Neuronal stem cell (in vitro differentiated cells): Measurements from ENCODE around the gene SMYD3.

ENCODE experiments used
- DNase-seq: peaks from one replicate; pipeline ENCODE4 v3.0.0-alpha.2; 2013; ENCODE audit warnings: low spot score
- H2AFZ ChIP-seq: one replicate; pipeline ENCODE4 v1.6.1; 2013; ENCODE audit warnings: mild to moderate bottlenecking, low read length, inconsistent platforms
- H2AK5ac ChIP-seq: 2 replicates; pipeline ENCODE4 v1.6.1; 2013; ENCODE audit warnings: low read depth, mild to moderate bottlenecking, inconsistent platforms, low read length, moderate library complexity, mixed read lengths
- H2BK120ac ChIP-seq: 2 replicates; pipeline ENCODE4 v1.6.1; 2013; ENCODE audit warnings: low read depth, mild to moderate bottlenecking, inconsistent platforms, low read length, moderate library complexity, mixed read lengths
- H2BK12ac ChIP-seq: one replicate; pipeline ENCODE4 v1.6.1; 2013; ENCODE audit warnings: low read length, inconsistent platforms
- H2BK15ac ChIP-seq: 2 replicates; pipeline ENCODE4 v1.6.1; 2013; ENCODE audit warnings: mild to moderate bottlenecking, low read length, inconsistent platforms, mixed read lengths
- H2BK5ac ChIP-seq: one replicate; pipeline ENCODE4 v1.6.1; 2013; ENCODE audit warnings: inconsistent platforms, mild to moderate bottlenecking, low read length, moderate library complexity
- H3K14ac ChIP-seq: one replicate; pipeline ENCODE4 v1.6.1; 2013; ENCODE audit warnings: low read length, inconsistent platforms
- H3K18ac ChIP-seq: 2 replicates; pipeline ENCODE4 v1.6.1; 2013; ENCODE audit warnings: low read length, inconsistent platforms
- H3K23ac ChIP-seq: 2 replicates; pipeline ENCODE4 v1.6.1; 2013; ENCODE audit warnings: low read depth, mild to moderate bottlenecking, mixed read lengths, low read length, inconsistent platforms; ENCODE audit not compliant: poor library complexity
- H3K27ac ChIP-seq: replicated peaks from 3 replicates; pipeline ENCODE4 v1.5.1; 2013; ENCODE audit warnings: low read length, inconsistent platforms
- H3K27me3 ChIP-seq, 3 experiments: 2 replicates each; pipeline ENCODE4 v1.6.1; 2013; ENCODE audit warnings: low read length in 3 of 3, mild to moderate bottlenecking in 2 of 3, inconsistent platforms in 1 of 3, low read depth in 1 of 3, mixed read lengths in 1 of 3, moderate library complexity in 1 of 3; ENCODE audit not compliant: control insufficient read depth in 3 of 3, insufficient read depth in 3 of 3
- H3K36me3 ChIP-seq, 2 donors: replicated peaks in 1 of 2; 2 replicates each; pipeline ENCODE4 v1.6.1; 2013; ENCODE audit warnings: low read length in 2 of 2; ENCODE audit not compliant: control insufficient read depth in 2 of 2, insufficient read depth in 2 of 2
- H3K4ac ChIP-seq: 2 replicates; pipeline ENCODE4 v1.6.1; 2013; ENCODE audit warnings: inconsistent platforms, mild to moderate bottlenecking, low read length, moderate library complexity
- H3K4me1 ChIP-seq, 2 donors: 1 replicate in 1 of 2; 2 replicates in 1 of 2; pipeline ENCODE4 v1.6.1; 2013; ENCODE audit warnings: low read length in 2 of 2, low read depth in 1 of 2; ENCODE audit not compliant: control insufficient read depth in 2 of 2, insufficient read depth in 1 of 2
- H3K4me2 ChIP-seq: one replicate; pipeline ENCODE4 v1.6.1; 2013; ENCODE audit warnings: mild to moderate bottlenecking, low read length, inconsistent platforms; ENCODE audit not compliant: insufficient read depth, poor library complexity, severe bottlenecking
- H3K4me3 ChIP-seq, 2 donors: 2 replicates each; pipeline ENCODE4 v1.5.1; 2013; ENCODE audit warnings: low read length in 2 of 2, mild to moderate bottlenecking in 2 of 2, inconsistent platforms in 1 of 2, moderate library complexity in 1 of 2
- H3K79me1 ChIP-seq: one replicate; pipeline ENCODE4 v1.6.1; 2013; ENCODE audit warnings: low read depth, mild to moderate bottlenecking, inconsistent platforms, low read length, moderate library complexity
- H3K9ac ChIP-seq: one replicate; pipeline ENCODE4 v1.6.1; 2013; ENCODE audit warnings: mild to moderate bottlenecking, low read depth, low read length, inconsistent platforms; ENCODE audit not compliant: poor library complexity
- H3K9me3 ChIP-seq, 2 donors: replicated peaks in 1 of 2; 2 replicates each; pipeline versions ENCODE3 to v1.6.1; 2013; ENCODE audit warnings: low read length in 2 of 2, mild to moderate bottlenecking in 2 of 2, inconsistent platforms in 1 of 2, low read depth in 1 of 2, mixed read lengths in 1 of 2, moderate library complexity in 1 of 2; ENCODE audit not compliant: control insufficient read depth in 2 of 2, insufficient read depth in 1 of 2
- H4K8ac ChIP-seq: one replicate; pipeline ENCODE4 v1.6.1; 2013; ENCODE audit warnings: low read depth, mild to moderate bottlenecking, inconsistent platforms, low read length, moderate library complexity
- H4K91ac ChIP-seq: one replicate; pipeline ENCODE4 v1.6.1; 2013; ENCODE audit warnings: low read length, low read depth, mild to moderate bottlenecking, inconsistent platforms; ENCODE audit not compliant: poor library complexity
- WGBS, 2 donors: extraction: QIAGEN DNeasy Blood & Tissue Kit; methylation state at CpG; one replicate each; pipeline ENCODE4 v1.1.7; 2013; ENCODE audit warnings: missing lambda C conversion rate in 2 of 2, mixed read lengths in 1 of 2; ENCODE audit not compliant: insufficient read length in 2 of 2, insufficient replicate concordance in 1 of 2; ENCODE audit errors: extremely low coverage in 2 of 2; 5-methylcytosine and 5-hydroxymethylcytosine counted together

SMYD3 gene

DNA sequence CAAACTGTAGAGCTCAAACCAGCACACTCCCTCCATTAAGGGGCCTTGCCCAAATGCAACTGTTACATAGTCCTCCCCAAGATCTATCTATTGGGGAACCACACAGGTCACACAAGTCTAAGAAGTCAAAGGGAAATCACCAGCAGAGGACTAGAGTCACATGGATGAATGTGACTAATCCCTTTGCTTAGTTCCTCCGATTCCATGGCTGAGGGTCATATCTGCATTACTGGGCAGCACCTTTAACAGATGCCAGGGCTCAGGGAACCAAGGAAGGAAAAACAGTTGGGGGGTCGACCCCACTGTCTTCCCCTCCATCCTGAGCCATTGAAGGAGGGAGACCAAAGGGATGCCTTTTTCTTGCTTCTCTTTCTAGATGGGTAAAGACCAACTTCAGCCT, 23.4 kb upstream of the SMYD3 start:
- Histone ChIP-seq H2BK5ac (no peak overlapping the region), H3K9me3 (peaks cover 8 to 21% of the 10 kb centered on the region in 2 donors)
- WGBS, 2 donors: no CpG with 5 or more reads among the region's 2 CpGs

GRCh38 chr1:246528933-246529731, 22.1 kb upstream of the SMYD3 start:
- H3K9ac ChIP-seq: no peak overlapping the region
- H2BK5ac ChIP-seq: no peak overlapping the region
- H2BK120ac ChIP-seq: no peak overlapping the region
- no peak overlapping the region for H2BK12ac ChIP-seq
- no peaks in the 10 kb centered on the region for H3K79me1 ChIP-seq
- H2BK15ac ChIP-seq: no peak overlapping the region
- no peak overlapping the region for H3K4ac ChIP-seq
- H3K4me2 ChIP-seq: no peak overlapping the region
- H4K8ac ChIP-seq: no peak overlapping the region
- no peak overlapping the region for H4K91ac ChIP-seq
- no peak overlapping the region for H3K27ac ChIP-seq
- H2AK5ac ChIP-seq: no peak overlapping the region
- no CpG with 5 or more reads among the region's 8 CpGs for WGBS, 2 donors
- H3K23ac ChIP-seq: no peak overlapping the region
- H3K27me3 ChIP-seq: peaks cover 0 to 3% (median 0%) of the 10 kb centered on the region in 3 experiments
- DNase-seq: no peak
- no peak overlapping the region for H2AFZ ChIP-seq
- H3K18ac ChIP-seq: no peak overlapping the region
- no peak overlapping the region for H3K4me3 ChIP-seq
- no peaks in the 10 kb centered on the region for H3K36me3 ChIP-seq
- H3K4me1 ChIP-seq: no peaks in the 10 kb centered on the region
- H3K14ac ChIP-seq: no peak overlapping the region
- H3K9me3 ChIP-seq: peaks cover 9 to 21% of the 10 kb centered on the region in 2 donors

More for the DNA sequence above, 23.4 kb upstream of the SMYD3 start:
- no peak overlapping the region for H2BK15ac ChIP-seq
- no peaks in the 10 kb centered on the region for H3K4me1 ChIP-seq
- no peak overlapping the region for H2BK120ac ChIP-seq
- H2BK12ac ChIP-seq: no peak overlapping the region
- H3K14ac ChIP-seq: no peak overlapping the region
- H2AFZ ChIP-seq: no peak overlapping the region
- no peak overlapping the region for H3K4me2 ChIP-seq
- H4K91ac ChIP-seq: no peak overlapping the region
- H2AK5ac ChIP-seq: no peak overlapping the region
- no peak for DNase-seq
- H3K4ac ChIP-seq: no peak overlapping the region
- H3K79me1 ChIP-seq: no peaks in the 10 kb centered on the region
- no peak overlapping the region for H3K4me3 ChIP-seq
- H3K36me3 ChIP-seq: no peaks in the 10 kb centered on the region
- H3K27me3 ChIP-seq: peaks cover 0 to 3% (median 0%) of the 10 kb centered on the region in 3 experiments
- no peak overlapping the region for H4K8ac ChIP-seq
- no peak overlapping the region for H3K27ac ChIP-seq
- H3K9ac ChIP-seq: no peak overlapping the region
- no peak overlapping the region for H3K18ac ChIP-seq
- no peak overlapping the region for H3K23ac ChIP-seq

GRCh38 chr1:246527402-246528088, 20.5 kb upstream of the SMYD3 start:
- Histone ChIP-seq H3K4me1 (no peaks in the 10 kb centered on the region), H3K4me2 (no peak overlapping the region), H3K27me3 (peaks cover 0 to 3% (median 0%) of the 10 kb centered on the region in 3 experiments), H2AFZ (peak overlapping the region; percentile 54), H3K4ac (no peak overlapping the region), H2BK15ac (no peak overlapping the region), H3K14ac (no peak overlapping the region), H3K9ac (peak overlapping the region; percentile 54), H4K8ac (peak overlapping the region; percentile 8), H2BK120ac (no peak overlapping the region), H3K79me1 (no peaks in the 10 kb centered on the region), H3K27ac (no peak overlapping the region), H3K18ac (no peak overlapping the region), H4K91ac (no peak overlapping the region), H3K4me3 (peak overlapping the region in 1 of 2 donors; percentile 53), H3K9me3 (peaks cover 9 to 21% of the 10 kb centered on the region in 2 donors), H2BK5ac (no peak overlapping the region), H3K23ac (no peak overlapping the region), H2BK12ac (no peak overlapping the region), H2AK5ac (no peak overlapping the region), H3K36me3 (no peaks in the 10 kb centered on the region)
- no peak for DNase-seq
- WGBS, 2 donors: no CpG with 5 or more reads among the region's 5 CpGs

DNA sequence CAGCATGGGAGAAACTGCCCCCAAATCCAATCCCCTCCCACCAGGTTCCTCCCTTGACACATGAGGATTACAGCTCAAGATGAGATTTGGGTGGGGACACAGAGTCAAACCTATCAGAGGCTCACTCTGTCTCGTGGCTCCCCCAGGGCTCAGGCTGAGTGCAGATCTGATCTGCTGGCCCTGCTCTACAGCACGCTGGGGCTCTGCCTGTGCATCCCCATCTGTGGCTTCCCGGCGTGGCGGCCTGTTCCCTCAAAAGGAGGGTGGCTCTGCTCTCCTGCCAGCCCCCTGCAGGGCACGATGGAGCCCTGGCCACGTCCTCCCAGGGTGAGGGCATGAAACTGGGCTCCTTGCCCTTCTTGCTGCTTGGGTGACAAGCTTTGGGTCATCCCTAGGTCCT, 19.8 kb upstream of the SMYD3 start:
- H3K27me3 ChIP-seq: peaks cover 0 to 3% (median 0%) of the 10 kb centered on the region in 3 experiments
- no peak overlapping the region for H3K4me2 ChIP-seq
- H3K9ac ChIP-seq: no peak overlapping the region
- H3K36me3 ChIP-seq: no peaks in the 10 kb centered on the region
- no peak overlapping the region for H3K18ac ChIP-seq
- no peak overlapping the region for H3K23ac ChIP-seq
- H3K4me1 ChIP-seq: no peaks in the 10 kb centered on the region
- no peak overlapping the region for H4K91ac ChIP-seq
- H2AFZ ChIP-seq: peak overlapping the region; percentile 54
- H2BK12ac ChIP-seq: no peak overlapping the region
- no peak overlapping the region for H4K8ac ChIP-seq
- H3K14ac ChIP-seq: no peak overlapping the region
- H3K79me1 ChIP-seq: no peaks in the 10 kb centered on the region
- no CpG with 5 or more reads among the region's 7 CpGs for WGBS, 2 donors
- no peak overlapping the region for H2BK15ac ChIP-seq
- no peak overlapping the region for H3K4me3 ChIP-seq
- no peak overlapping the region for H2BK120ac ChIP-seq
- no peak overlapping the region for H2AK5ac ChIP-seq
- no peak overlapping the region for H3K4ac ChIP-seq
- no peak overlapping the region for H3K27ac ChIP-seq
- no peak for DNase-seq
- H2BK5ac ChIP-seq: no peak overlapping the region
- peaks cover 9 to 21% of the 10 kb centered on the region in 2 donors for H3K9me3 ChIP-seq
